ENCODE results near the gene HOXA9.

The HOXA9 gene

DNA sequence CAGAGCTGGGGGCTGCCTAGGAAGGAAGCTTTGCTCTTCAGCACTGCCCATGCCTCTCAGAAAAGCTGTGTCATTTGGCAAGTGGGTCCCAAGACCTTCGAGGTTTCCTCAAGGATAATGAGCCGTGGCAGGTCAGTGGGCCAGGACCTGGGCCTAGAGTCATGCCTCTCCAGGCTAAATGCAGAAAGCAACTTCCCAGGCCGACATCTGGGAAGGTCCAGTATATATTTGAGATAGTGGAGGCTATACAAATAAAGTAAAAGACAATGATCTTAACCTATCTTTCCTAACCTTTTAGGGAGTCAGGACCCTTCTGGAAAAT, 11.1 kb upstream of the HOXA9 start:
- no peak for DNase-seq (ENCODE audit: low read depth)

DNA sequence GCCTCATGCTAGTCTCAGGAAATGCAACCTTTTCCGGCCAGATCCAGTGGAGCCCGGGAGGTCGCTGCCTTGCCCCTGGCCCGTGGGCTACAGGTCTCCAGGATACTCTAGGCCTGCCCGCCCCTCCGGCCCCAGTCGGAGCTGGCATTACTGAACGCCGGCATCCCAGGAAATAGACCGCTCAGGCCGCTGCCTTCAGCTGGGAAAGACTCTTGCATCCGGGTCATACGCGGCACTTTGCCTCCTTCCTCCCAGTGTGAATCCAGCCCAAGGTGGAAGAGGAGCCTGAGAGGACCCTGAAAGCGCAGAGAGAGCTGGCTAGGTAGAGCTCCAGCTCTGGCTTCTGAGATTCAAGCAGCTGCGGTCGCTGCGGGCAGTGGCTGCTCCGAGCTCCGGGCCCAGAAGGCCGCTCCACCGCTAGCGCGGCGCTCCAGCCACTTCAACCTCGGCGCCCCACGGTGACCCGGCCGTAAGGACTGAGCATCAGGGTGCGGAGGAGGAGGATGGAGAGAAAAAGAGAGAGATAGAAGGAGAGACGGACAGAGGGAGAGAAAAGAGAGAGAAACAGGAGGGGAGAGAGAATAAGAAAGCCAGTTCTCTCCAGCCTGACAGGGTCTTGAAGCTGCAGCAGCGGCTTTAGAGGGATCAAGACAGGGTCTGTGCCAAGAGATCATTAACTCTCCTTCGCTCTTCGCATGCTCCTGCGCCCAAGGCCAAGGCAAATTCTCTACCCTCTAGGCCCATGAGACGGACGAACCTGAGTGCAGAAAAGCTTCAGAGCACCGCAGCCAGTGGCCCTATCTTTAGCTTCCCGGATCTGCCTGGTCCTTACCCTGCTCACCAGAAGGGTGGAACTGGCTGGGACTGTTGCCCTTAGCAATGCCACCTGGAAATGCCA, 10.5 kb upstream of the HOXA9 start:
- no peak for DNase-seq (ENCODE audit: low read depth)

DNA sequence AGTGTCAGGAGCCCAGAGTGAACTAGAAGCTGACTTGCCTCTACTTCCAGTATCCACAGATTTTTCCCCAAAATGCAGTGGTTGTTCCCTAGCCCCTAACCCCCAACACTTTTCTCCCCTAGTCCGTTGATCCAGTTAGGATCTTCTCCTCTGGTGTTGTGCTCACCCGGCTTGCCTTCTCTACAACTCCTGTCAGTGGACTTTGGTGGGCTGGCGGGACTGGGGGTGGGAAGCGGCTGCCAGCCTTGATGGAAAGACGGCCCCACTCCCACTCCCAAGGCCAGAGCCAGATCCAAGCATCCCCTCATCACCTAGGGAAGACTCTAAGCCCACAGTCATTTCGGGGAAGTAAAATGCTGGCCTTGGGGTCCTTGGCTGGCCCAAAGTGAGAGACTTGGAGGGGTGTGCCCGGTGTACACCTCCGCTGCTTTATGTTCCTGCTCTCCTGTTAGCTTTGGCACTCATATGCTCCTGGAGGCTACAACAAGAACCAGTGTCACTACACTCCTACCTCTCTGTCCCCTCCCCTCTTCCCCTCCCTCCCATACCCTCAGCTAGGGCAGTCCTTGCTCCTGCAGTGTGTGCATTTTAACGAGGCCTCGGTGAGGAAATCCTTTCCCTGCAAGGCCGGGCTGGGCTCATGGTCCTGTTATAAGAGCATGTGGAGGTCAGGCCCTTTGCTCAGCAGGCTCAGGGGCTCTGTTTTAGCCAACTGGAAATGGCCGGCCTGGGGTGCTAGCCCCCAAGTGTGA, 9.7 kb upstream of the HOXA9 start:
- no peak for DNase-seq (ENCODE audit: low read depth)

DNA sequence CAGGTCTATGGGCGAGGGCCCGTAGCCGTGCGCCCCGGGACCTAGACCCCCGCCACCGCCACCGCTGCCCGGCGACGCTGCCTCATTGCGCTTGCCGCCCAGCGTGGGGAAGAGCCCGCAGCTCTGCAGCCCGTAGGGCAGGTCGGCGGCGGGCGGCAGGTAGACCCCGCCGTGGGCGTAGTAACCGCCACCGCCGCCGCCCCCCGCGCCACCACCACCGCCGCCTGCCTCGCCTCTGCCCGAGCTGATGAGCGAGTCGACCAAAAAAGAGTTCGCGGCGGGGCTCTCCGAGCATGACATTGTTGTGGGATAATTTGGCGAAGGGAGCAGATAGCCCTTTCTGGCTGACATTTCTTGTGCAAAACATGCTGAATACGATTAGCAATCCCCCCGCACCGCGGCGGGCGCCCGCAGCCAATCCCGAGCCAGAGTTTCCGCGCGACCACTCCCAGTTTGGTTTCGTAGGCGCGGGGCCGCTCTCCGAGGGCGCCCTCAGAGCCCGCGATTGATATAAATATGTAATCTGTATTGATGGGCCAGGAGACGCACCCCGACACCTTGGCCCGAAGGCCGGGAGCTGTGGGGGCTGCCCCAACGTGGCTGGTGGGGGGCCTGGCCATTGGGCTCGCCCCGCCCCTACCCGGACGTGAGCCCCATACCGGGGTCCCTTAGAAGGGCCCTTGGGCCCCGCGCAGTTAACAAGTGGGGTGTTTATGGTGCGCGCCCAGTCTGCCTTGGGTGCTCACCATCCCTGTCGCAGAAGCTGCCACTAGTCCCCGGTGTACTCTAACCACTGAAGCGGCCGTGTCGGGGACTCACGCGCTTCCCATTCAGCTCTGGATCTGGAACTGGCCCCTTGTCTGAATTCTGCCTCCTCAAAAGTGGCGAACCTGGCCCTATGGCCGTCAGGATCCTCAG, 8.9 kb upstream of the HOXA9 start, which contains the start of gene HOXA10:
Gene HOXA10, minus strand, starts transcription at position 365 of the 918 bp plus-strand sequence. Its CDS starts 14 bp downstream, at position 351.
- DNase-seq (ENCODE audit: low read depth), result no peak

DNA sequence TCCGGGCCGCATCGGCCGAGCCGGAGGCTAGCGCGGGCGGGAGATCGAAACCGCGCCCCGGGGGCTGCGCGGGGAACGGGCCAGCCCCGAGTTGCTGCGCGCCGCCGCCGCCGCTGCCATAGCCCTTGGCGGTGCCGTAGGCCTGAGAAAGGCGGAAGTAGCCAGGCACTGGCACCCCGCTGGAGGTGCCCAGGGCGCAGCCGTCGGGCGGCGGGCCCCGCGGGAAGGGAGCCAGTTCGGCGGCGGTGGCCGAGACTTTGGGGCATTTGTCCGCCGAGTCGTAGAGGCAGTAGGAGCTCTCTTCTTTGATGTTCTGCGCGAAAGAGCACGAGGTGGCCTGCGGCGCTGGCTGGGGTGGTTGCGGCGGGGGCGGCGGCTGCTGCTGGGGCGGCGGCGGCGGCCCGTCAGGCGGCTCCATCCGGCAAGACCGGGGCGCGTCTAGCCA, 8.2 kb upstream of the HOXA9 start:
- no peak for DNase-seq (ENCODE audit: low read depth)

DNA sequence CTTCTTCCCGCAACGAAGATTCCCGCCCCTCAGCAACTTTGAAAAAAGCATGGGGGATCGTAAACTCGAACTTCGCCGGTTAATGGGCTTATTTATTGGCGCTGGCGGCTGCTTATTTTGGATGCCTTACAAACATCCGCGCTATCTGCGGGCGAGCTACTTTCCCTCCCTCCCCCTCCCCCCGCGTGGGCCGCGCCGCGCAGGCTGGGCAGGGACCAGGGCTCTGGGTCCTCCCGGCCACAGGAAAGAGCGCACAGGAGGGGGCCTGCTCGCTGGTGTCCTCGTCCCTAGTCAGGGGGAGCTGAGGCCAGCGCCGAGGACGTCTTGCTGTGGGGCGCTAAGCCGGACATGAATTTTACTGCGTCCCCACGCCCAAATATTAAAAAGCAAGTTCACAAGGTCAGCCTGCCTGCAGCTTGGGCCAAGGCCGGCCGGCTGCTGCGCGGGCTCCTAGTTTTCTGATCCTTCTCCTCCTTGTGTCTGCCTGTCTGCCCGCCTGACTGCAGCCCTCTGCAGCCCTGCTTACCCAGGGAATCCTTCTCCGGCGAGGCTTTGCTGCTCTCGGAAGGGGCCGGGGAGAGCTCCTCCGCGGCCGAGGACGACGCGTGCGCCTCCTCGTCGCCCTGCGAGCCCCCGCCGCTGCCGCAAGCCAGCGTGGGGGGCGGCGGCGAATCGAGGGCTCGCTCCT, 7.6 kb upstream of the HOXA9 start:
- DNase-seq (ENCODE audit: low read depth), result no peak

DNA sequence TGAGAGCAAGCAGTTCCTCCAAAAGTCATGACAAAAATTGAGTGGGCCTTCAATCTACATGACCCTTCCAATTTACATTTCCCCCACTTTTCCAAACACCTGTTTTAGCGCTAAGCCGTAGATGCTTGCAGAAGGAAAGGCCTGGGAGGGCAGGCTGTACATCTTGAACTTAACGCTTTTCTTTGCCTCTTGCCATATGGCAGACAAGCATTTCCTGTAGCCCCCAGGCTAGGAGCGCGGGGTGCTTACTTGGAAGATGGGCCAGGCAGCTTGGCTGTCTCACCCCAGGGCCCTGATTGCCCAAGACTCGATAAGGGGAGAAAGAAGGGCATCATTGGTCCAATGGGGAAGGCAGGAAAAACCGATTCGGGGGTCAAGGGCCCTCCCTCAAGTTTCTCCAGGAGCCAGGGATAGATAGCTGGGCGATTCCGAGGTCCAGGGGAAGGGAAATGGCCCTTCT, 7.0 kb upstream of the HOXA9 start:
- no peak for DNase-seq (ENCODE audit: low read depth)

DNA sequence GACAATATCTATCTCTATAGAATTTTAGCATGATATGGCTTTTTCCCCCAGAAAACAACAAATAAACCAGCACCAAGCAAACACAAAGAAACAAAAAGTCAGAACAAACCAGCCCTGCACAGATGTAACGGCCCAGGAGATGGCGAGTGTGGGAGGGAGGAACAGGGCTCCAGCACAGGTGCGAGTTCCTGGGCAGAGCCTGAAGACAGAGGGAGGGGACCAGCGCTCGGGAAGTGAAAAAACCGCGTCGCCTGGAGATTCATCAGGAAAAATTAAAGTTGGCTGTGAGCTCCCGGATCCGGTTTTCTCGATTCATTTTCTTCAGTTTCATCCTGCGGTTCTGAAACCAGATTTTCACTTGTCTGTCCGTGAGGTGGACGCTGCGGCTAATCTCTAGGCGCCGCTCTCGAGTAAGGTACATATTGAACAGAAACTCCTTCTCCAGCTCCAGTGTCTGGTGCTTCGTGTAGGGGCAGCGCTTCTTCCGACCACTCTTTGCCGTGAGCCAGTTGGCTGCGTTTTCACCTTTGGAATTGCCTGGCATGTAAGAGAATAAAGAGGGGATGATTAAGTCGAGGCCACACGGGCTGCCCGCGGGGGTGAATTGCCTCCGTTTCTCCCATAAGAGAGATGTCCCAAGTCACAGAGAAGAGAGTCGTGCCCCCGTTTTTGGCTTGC, 6.4 kb upstream of the HOXA9 start:
- no peak for DNase-seq (ENCODE audit: low read depth)

DNA sequence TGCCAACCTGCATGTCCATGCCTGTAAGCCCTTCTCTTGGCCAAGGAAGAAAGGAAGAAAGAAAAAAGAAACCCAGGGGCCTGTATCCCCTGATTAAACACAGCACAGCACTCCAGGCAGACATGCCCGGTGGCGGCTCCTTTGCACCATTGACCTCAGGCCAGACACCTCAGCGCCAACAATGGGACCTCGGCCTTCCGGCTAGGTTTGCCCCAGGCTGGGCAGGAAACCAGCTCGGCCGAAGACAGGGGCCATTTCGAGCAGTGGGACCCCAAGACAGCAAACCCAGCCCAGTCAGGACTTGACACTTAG, 5.9 kb upstream of the HOXA9 start:
- no peak for DNase-seq (ENCODE audit: low read depth)

DNA sequence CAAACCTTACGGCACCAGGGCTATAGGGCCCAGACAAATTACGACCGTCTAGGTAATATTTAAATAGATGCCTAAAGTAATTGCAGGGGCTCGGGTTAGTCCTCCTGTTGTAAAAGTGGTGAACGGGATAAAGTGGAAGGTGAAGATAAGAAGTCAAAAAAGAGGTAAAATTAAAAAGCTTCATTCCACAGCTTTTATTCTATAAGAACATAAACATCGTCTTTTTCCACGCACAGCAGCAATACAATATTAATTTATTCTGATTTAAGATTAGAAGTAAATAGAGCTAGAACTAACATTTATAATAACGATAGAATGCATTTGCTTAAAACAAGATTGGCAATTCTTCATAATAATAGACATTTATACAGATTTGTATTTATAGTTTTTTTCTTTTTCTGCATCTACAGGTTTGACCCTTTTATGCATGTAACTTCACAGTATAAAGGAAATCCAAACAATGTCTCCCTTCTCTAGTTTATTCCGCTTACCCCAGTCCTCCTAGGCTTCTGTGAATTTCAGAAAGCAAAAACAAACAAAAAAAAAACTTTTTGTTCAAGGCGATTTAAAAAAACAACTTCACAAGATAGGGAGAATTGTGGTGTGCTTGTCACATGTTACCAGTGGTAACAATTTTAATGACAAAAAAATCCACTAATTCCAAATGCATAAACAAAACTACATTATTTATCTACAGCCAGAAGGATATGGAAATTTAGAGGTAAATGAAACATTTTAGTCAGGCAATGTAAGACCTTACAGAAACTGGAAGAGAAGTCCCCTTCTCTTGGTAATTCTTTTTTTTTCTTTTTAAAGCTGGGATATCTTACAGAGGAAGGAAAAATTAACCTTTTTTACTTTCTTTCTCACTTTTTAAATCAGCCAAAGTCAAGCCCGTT, 5.3 kb upstream of the HOXA9 start:
- no peak for DNase-seq (ENCODE audit: low read depth)

DNA sequence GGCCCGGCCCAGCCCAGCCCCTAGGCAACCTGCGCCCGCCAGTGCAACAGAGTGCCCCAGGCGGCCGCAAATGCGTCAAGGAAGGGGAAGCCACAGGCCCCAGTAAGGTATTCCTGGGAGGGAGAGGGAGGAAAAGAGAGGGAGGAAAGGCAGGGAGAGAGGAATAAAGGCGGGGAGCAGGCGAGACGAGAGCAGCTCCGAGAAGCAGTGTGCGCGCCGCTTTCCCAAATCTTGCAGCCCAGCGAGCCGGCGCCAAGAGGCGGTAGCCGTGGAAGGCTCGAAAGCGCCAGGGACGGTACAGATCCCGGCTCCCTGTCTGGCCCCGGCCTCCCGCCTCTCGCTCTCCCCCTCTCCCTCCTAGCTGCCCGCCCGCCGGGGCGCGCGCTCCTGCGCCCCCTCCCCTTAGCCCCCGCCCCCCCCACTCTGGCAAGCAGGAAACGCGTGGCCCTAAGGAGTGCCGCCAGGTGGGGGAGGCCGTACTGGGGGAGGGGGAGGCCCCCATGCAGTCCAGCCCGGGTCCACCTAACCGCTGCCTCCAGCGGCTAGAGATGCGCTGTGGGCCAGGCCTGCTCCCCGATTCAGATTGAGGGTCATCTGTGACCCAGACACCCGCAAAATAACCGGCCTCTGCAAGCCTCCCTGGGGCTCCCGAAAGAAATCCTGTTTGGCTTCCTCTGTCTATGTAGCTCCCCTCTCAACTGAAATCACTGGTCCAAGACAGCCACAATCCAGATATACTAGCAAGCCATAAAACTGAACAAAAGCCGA, 4.5 kb upstream of the HOXA9 start:
- DNase-seq (ENCODE audit: low read depth), result no peak

DNA sequence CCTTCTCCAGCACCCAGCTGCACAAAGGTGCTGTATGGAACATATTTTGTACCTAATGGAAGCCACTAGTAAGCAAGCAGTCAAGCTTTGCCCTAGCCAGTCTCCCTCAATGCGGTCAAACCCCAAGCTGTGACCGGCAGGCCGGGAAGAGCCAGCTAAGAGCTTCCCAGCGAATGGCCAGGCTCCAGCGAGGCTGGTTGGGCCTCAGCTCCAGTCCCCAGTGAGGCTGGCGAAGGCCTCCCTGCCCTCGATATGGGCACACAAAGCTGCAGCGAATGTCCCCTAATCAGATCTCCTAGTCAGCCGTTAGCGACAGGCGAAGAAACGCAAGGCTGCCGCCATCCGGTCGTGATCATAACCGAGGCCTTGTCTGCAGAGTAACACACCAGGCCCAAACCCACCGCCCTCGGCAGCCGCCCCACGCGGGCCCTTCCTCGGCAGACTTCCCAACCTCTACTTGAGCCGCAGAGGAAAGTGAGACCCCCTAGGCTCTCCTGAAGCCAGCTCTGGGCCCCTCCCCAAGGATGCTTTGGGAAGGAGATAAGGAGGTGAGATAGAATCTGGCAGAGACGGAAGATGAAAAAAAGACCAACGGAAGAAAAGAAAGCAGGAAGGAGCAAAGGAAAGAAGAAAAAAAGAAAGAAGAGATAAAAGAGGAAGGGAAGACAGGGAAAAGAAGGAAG, 3.1 kb upstream of the HOXA9 start:
- no peak for DNase-seq (ENCODE audit: low read depth)

DNA sequence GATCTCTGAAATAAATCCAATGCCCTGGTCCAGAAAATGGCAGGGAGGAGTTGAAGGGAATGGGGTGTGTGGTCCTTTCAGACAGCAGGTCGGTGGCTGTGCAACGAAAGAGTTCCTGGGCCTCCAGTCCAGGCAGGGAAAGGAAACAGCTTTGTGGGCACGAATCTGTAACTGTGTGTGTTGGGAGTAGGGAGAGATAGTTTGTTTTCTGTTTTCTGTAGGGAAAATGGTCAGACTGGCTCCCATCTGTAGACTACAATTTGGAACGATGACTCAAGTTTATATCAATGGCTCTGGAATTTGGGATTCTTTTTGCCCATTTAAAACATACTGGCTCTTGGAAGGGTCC, 2.6 kb upstream of the HOXA9 start:
- DNase-seq (ENCODE audit: low read depth), result no peak

DNA sequence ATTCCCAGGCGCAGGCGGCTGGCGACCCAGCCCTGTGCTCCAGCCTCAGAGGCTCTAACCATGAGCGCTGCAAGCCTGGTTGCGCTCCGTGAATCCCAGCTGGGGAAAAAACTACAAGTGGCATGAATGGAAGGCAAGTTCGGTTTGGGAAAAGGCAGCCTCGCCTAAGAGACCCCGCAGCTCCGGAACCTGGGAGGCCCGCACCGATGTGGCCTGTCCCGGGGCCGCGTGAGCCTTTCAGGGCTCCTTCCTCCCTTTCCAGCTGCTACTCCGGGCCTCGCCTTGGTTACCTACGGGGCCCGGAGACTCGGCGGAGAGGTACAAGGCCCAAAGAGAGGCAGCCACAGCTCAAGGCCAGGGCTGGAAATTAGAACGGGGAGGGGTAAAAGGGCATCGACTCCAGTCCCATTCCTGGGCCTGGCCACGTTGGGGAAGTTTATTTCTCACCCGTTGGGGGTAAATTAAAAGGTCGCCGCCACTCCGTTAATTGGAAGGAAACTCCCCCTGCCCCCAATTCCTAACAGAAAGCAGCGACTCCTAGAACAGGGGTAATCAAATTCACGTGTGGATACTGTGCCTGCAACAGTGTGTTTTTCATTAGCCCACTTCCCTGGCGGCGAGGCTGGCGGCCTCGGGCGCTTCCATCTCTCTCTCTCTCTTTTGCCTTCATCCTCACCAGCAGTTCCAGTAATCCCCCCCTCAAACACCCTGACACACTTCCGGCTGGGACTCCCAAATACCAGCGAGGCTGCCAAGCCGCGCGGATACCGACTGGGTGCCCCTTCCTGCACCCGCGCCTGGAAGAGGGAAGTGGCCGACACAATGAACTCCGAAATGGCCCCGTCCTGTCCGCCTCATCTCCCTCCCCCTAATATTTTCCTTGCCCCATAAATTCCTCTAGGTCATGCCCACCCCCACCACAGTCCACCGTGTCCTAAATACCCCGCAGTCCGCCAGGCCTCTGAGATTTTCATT, 1.5 kb upstream of the HOXA9 start:
- no peak for DNase-seq (ENCODE audit: low read depth)

DNA sequence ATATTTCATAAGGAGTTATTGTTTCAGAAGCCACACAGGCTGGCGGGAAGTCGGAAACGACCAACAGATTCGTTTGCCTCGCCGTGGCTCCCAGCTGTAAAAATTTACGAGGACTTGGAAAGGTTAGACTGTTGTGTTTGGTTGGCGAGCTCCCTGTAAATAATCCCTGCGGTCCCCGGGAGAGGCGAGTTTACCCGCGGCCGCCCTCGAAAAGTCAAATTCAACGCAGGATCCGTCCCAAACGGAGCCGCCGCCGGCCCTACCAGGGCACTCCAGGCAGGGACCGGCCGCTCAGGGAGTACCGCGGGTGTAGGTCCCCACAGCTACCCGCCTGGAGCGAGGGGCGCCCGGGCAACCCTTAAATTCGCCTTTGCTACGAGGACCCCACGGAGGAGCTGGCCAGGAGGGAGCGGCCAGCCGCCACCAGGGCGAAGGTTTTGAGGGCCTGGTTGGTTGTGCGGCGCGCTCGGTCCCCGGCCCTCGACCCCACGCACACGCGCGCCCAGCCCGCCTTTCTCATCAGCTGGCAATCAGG, 726 bp upstream of the HOXA9 start:
- no peak for DNase-seq (ENCODE audit: low read depth)

DNA sequence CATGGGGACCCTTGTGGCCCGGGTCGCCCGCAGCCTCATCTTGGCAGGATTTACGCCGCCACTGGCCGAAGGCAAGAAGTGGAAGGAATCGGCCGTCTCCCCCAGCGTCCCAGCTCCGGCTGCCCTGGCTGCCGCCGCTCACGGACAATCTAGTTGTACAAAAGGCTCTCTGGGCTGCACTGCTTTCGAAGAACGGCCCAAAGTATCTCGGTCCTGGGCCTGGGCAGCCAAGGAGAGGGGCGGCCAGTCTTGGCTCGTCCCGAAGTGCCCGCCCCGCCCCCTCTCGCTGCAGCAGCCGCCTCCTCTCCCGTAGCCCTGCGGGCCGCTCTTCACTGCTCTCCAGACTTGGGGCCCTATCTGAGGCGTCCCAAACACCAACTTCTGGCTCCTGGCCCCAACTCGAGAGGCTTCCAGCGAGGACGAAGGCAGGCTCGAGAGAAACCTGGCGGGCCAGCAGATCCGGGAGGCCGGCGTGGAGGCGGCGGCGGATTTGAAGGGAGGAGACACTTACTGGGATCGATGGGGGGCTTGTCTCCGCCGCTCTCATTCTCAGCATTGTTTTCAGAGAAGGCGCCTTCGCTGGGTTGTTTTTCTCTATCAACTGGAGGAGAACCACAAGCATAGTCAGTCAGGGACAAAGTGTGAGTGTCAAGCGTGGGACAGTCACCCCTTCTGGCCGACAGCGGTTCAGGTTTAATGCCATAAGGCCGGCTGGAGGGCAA, 809 bp downstream of the HOXA9 start:
- no peak for DNase-seq (ENCODE audit: low read depth)

DNA sequence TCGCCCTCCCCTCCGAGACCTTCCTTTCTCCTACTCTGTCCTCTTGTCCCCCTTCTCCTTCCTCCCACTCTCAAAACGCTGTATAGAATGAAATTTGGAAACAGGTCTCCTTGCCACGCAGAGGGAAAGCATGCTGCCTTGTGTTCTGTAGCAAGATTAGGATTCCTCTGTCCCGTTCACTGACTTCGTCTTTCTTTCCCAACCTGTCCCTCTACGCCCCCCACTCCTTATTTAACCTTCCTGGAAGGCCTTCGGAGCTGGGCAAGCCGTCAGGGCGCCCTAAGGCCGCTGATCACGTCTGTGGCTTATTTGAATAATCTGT, 1.3 kb downstream of the HOXA9 start:
- DNase-seq (ENCODE audit: low read depth), result no peak

All from activated T-cell treated with anti-CD3 and anti-CD28 coated beads for 24 hours (primary cell).